ENCODE data around the gene ACVRL1. TPM values are rescaled to one million over a fixed set of nuclear protein-coding genes. Genes with fewer than 3 reads are reported as not detected.

The ACVRL1 gene
- total and polyA plus RNA-seq, 9 of the 15 experiments (the other 6 are each of a cell fraction or from before 2014, with no cell fraction given) = 0.07 to 1.4 (median 0.30) TPM

DNA sequence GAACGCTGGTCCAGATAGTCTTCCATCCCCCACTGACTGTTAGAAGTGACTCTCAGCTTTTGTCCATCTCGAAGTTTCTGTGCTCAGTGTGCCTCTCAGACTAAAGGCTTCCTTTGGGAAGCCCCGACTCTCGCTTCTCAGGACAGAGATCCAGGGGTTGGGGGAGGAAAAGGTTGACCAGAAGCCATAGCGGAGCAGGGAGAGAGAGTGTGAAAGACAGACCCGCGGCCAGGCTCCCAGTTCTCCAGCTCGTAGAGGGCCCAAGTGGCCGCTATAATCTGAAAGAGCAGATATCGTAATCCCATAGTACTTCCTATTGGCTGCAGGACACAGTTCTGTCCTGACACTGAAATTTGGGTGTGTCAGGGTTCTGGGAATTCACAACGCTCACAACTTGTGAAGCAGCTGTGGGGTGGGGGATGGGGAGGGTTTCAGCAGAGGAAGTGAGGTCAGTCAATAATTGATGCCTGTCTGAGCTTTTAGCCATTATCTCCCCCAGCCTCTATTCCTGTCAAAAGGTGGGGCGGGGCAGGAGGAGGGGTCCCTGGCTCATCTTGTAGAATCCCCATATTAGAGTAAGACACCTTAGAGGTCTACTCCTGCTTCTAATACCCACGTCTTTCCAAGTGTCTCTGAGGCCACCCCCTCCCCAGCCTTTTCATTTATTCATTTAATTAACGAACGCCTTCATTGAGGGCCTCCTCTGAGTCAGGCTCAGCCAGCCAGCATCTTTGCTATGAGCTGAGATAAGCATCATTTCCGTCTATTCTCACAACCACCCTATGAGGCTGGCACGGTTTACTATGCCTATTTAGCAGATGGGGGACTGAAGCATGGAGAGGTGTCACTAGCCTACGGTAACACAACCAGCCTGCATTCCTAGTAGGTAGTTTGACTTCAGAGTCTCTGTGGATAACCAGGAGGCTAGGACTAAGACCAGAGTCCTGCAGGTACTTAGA is 1.6 kb upstream of the ACVRL1 start (continued):
- TF ChIP-seq, protein P1, sequence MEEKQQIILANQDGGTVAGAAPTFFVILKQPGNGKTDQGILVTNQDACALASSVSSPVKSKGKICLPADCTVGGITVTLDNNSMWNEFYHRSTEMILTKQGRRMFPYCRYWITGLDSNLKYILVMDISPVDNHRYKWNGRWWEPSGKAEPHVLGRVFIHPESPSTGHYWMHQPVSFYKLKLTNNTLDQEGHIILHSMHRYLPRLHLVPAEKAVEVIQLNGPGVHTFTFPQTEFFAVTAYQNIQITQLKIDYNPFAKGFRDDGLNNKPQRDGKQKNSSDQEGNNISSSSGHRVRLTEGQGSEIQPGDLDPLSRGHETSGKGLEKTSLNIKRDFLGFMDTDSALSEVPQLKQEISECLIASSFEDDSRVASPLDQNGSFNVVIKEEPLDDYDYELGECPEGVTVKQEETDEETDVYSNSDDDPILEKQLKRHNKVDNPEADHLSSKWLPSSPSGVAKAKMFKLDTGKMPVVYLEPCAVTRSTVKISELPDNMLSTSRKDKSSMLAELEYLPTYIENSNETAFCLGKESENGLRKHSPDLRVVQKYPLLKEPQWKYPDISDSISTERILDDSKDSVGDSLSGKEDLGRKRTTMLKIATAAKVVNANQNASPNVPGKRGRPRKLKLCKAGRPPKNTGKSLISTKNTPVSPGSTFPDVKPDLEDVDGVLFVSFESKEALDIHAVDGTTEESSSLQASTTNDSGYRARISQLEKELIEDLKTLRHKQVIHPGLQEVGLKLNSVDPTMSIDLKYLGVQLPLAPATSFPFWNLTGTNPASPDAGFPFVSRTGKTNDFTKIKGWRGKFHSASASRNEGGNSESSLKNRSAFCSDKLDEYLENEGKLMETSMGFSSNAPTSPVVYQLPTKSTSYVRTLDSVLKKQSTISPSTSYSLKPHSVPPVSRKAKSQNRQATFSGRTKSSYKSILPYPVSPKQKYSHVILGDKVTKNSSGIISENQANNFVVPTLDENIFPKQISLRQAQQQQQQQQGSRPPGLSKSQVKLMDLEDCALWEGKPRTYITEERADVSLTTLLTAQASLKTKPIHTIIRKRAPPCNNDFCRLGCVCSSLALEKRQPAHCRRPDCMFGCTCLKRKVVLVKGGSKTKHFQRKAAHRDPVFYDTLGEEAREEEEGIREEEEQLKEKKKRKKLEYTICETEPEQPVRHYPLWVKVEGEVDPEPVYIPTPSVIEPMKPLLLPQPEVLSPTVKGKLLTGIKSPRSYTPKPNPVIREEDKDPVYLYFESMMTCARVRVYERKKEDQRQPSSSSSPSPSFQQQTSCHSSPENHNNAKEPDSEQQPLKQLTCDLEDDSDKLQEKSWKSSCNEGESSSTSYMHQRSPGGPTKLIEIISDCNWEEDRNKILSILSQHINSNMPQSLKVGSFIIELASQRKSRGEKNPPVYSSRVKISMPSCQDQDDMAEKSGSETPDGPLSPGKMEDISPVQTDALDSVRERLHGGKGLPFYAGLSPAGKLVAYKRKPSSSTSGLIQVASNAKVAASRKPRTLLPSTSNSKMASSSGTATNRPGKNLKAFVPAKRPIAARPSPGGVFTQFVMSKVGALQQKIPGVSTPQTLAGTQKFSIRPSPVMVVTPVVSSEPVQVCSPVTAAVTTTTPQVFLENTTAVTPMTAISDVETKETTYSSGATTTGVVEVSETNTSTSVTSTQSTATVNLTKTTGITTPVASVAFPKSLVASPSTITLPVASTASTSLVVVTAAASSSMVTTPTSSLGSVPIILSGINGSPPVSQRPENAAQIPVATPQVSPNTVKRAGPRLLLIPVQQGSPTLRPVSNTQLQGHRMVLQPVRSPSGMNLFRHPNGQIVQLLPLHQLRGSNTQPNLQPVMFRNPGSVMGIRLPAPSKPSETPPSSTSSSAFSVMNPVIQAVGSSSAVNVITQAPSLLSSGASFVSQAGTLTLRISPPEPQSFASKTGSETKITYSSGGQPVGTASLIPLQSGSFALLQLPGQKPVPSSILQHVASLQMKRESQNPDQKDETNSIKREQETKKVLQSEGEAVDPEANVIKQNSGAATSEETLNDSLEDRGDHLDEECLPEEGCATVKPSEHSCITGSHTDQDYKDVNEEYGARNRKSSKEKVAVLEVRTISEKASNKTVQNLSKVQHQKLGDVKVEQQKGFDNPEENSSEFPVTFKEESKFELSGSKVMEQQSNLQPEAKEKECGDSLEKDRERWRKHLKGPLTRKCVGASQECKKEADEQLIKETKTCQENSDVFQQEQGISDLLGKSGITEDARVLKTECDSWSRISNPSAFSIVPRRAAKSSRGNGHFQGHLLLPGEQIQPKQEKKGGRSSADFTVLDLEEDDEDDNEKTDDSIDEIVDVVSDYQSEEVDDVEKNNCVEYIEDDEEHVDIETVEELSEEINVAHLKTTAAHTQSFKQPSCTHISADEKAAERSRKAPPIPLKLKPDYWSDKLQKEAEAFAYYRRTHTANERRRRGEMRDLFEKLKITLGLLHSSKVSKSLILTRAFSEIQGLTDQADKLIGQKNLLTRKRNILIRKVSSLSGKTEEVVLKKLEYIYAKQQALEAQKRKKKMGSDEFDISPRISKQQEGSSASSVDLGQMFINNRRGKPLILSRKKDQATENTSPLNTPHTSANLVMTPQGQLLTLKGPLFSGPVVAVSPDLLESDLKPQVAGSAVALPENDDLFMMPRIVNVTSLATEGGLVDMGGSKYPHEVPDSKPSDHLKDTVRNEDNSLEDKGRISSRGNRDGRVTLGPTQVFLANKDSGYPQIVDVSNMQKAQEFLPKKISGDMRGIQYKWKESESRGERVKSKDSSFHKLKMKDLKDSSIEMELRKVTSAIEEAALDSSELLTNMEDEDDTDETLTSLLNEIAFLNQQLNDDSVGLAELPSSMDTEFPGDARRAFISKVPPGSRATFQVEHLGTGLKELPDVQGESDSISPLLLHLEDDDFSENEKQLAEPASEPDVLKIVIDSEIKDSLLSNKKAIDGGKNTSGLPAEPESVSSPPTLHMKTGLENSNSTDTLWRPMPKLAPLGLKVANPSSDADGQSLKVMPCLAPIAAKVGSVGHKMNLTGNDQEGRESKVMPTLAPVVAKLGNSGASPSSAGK (IDR thresholded peaks at IDR 0.05) = no peak; the same call in 1 of the 2 replicates
- TF ChIP-seq GATA2 (CRISPR knock-in tag; IDR thresholded peaks at IDR 0.05) = no peak
- TF ChIP-seq ELF2 (CRISPR knock-in tag; IDR thresholded peaks at IDR 0.05) = no peak
- peak; percentile 73; the same call in 1 of the 2 replicates for TF ChIP-seq LCOR (CRISPR knock-in tag; IDR thresholded peaks at IDR 0.05)
- peak; percentile 54; the same call in 1 of the 2 replicates for TF ChIP-seq ZNF175 (CRISPR knock-in tag; IDR thresholded peaks at IDR 0.05; ENCODE audit: low read depth)
- TF ChIP-seq BCL6 (CRISPR knock-in tag; IDR thresholded peaks at IDR 0.05) = no peak
- peak; percentile 51; the same call in 1 of the 2 replicates for TF ChIP-seq RBFOX2 (IDR thresholded peaks at IDR 0.05; ENCODE audit: low read depth, low read length)
- peak; percentile 78 for TF ChIP-seq MBD2 (IDR thresholded peaks at IDR 0.05; ENCODE audit: borderline replicate concordance, low read depth)
- TF ChIP-seq, protein P2, sequence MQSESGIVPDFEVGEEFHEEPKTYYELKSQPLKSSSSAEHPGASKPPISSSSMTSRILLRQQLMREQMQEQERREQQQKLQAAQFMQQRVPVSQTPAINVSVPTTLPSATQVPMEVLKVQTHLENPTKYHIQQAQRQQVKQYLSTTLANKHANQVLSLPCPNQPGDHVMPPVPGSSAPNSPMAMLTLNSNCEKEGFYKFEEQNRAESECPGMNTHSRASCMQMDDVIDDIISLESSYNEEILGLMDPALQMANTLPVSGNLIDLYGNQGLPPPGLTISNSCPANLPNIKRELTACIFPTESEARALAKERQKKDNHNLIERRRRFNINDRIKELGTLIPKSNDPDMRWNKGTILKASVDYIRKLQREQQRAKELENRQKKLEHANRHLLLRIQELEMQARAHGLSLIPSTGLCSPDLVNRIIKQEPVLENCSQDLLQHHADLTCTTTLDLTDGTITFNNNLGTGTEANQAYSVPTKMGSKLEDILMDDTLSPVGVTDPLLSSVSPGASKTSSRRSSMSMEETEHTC (IDR thresholded peaks at IDR 0.05) = 0 out of 2 replicates have a peak, but pooled peaks have one; percentile 15
- TF ChIP-seq FIP1L1 (IDR thresholded peaks at IDR 0.05; ENCODE audit: low read depth, low read length, poor library complexity, severe bottlenecking) = no peak
- TF ChIP-seq PHF20 (IDR thresholded peaks at IDR 0.05; ENCODE audit: partially characterized antibody) = no peak
- TF ChIP-seq SRSF9 (IDR thresholded peaks at IDR 0.05; ENCODE audit: borderline replicate concordance, low read depth, low read length) = no peak
- TF ChIP-seq SREBF2 (CRISPR knock-in tag; IDR thresholded peaks at IDR 0.05) = no peak
- no peak for TF ChIP-seq HCFC1 (IDR thresholded peaks at IDR 0.05; ENCODE audit: low read depth, low read length)
